ENCODE data around the gene NT5C3B. TPM values are rescaled to one million over a fixed set of nuclear protein-coding genes. Genes with fewer than 3 reads are reported as not detected.
"Not testable (repeated sequence)": the region's sequence is repeated elsewhere in the genome, so short reads cannot be mapped to it uniquely, and the experiment has no call there.

Gene NT5C3B
- total RNA-seq, 1 donor from 2014 or later: 59.9 TPM

DNA sequence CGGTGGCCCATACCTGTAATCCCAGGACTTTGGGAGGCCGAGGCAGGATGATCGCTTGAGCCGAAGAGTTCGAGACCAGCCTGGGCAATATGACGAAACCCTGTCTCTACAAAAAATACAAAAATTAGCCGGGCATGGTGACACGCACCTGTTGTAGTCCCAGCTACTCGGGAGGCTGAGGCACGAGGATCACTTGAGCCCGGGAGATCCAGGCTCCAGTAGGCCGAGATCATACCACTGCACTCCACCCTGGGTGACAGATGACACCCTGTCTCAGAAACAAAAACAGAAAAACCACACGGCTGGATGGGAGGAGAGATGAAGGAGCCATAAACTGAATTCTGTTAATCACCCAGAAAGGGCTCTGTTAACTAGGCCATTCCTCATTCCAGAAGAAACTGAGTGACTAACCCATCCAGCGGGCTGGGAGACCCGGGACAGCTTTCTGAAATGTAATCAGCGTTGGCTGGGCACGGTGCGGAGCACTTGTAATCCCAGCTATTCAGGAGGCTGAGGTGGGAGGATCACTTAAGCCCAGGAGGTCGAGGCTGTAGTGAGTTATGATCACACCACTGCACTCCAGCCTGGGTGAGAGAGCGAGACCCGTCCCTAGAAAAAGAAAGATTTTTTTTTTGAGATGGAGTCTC is 641 bp upstream of the NT5C3B start:
- peaks cover 21% of the 10 kb centered on the region for H3K36me3 Mint-ChIP-seq (ENCODE audit: low read depth)
- intact Hi-C loops (cut with micrococcal nuclease): no loop called here
- no peaks in the 10 kb centered on the region for H3K9me3 Mint-ChIP-seq
- H3K27me3 Mint-ChIP-seq (ENCODE audit: low read depth): peaks cover 8% of the 10 kb centered on the region
- no peak overlapping the region for H3K27ac Mint-ChIP-seq
- no peak for DNase-seq (ENCODE audit: low spot score)
- peak overlapping the region; percentile 76 for H3K4me3 Mint-ChIP-seq (ENCODE audit: low read depth)
- peaks cover 16% of the 10 kb centered on the region for H3K4me1 Mint-ChIP-seq (ENCODE audit: low read depth)

DNA sequence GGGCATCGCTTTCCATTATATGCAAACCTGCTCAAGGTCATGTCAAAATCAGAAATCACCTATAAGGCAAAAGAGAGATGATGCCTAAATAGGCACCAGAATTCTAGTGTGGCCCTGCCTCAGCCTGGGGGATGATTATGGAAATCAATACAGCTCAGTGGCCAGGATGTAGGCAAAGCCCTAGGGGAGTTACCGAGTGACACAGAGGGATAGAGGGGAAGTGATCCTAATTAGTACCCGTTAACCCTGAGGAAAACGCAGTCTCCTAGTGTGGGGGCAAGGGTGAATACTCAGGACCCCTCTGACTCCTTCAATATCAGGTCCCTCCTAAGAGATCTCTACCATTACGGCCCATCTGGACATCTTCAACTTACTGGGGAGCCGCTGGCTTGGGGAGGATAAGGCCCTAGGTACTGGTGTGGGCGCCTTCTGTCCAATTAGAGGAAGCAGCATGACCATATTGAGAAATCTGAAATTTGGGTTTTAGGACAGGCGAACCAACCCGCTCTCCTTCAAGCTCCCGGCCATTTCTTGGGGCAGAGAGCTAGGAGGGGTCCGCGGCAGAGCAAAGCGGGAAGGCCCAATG is 725 bp downstream of the NT5C3B start:
- H3K9me3 Mint-ChIP-seq: no peaks in the 10 kb centered on the region
- H3K36me3 Mint-ChIP-seq (ENCODE audit: low read depth): peaks cover 32% of the 10 kb centered on the region
- peaks cover 16% of the 10 kb centered on the region for H3K4me1 Mint-ChIP-seq (ENCODE audit: low read depth)
- no peak for DNase-seq (ENCODE audit: low spot score)
- H3K4me3 Mint-ChIP-seq (ENCODE audit: low read depth): peak overlapping the region; percentile 81
- peaks cover 8% of the 10 kb centered on the region for H3K27me3 Mint-ChIP-seq (ENCODE audit: low read depth)
- intact Hi-C loops (cut with micrococcal nuclease): no loop called here
- H3K27ac Mint-ChIP-seq: peak overlapping the region; percentile 64

DNA sequence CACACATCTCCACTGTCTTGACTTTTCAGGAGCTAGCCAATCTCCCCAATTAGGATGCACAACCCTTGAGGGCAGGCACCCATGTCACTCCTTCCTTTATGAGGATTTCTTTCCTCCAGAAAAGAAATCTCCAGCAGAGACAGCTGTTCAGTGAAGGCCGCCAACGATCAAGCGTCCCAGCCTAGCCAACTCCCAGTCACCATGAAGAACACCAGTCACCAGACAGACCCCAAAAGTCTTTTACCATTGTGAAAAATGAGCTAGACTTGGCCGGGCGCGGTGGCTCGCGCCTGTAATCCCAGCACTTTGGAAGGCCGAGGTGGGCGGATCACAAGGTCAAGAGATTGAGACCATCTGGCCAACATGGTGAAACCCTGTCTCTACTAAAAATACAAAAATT is 6.1 kb downstream of the NT5C3B start:
- H3K36me3 Mint-ChIP-seq (ENCODE audit: low read depth): peaks cover 58% of the 10 kb centered on the region
- H3K9me3 Mint-ChIP-seq; H3K4me3 Mint-ChIP-seq (ENCODE audit: low read depth); DNase-seq (ENCODE audit: low spot score); H3K4me1 Mint-ChIP-seq (ENCODE audit: low read depth); intact Hi-C loops (cut with micrococcal nuclease); H3K27me3 Mint-ChIP-seq (ENCODE audit: low read depth); H3K27ac Mint-ChIP-seq: not testable (repeated sequence)

DNA sequence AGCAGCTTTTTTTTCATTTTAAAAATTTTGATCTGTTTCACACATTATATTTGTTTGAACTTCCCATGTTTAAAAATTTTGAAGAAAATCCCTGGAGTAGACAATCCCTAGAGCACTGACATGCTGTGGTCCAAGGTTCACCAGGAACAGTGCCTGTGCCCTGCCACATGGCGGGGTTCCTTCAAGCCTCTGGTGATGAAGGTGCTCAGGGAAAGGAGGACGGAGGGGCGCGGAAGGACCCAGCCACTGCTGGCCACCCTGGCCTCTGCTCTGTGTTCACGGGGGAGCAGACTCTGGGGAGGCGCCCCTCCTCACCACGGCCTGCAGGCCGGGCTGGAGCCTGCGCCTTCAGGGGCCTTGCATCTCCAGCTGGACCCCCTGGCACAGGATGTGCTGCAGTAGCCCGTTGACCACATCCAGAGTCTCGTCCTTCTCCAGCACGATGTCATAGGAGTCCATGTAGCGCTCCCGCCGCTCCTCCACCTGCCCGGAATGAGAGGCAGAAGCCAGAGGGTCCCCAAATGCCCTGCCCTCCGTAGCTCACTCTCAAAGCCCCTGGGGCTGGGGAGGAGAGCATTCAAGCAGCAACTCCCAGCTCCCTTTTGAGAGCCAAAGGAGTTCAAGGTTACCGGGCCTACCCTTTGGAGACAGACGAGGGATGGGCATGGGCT is 10.7 kb downstream of the NT5C3B start:
- no peak for DNase-seq (ENCODE audit: low spot score)
- Mint-ChIP-seq H3K27ac (no peak overlapping the region), H3K27me3 (ENCODE audit: low read depth) (no peaks in the 10 kb centered on the region), H3K36me3 (ENCODE audit: low read depth) (peaks cover 31% of the 10 kb centered on the region), H3K4me1 (ENCODE audit: low read depth) (no peaks in the 10 kb centered on the region), H3K4me3 (ENCODE audit: low read depth) (no peak overlapping the region), H3K9me3 (no peaks in the 10 kb centered on the region)
- intact Hi-C loops (cut with micrococcal nuclease): no loop called here

DNA sequence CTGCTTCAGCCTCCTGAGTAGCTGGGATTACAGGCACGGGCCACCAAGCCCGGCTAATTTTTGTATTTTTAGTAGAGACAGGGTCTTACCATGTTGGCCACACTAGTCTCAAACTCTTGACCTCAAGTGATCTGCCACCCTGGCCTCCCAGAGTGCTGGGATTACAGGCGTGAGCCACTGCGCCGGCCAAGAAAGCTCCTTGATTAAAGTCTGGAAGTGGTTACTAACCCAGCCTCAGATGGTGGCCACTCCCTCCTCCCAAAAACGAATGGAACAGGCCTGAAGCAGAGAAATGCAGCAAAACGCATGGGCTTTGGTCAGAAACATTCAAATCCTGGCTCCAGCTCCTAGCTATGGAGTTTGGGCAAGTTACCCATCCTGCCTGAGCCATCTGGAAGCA is 11.9 kb downstream of the NT5C3B start:
- no peak overlapping the region for H3K27ac Mint-ChIP-seq
- no peaks in the 10 kb centered on the region for H3K27me3 Mint-ChIP-seq (ENCODE audit: low read depth)
- no peaks in the 10 kb centered on the region for H3K4me1 Mint-ChIP-seq (ENCODE audit: low read depth)
- H3K36me3 Mint-ChIP-seq (ENCODE audit: low read depth): peaks cover 20% of the 10 kb centered on the region
- H3K9me3 Mint-ChIP-seq: no peaks in the 10 kb centered on the region
- intact Hi-C loops (cut with micrococcal nuclease): no loop called here
- DNase-seq (ENCODE audit: low spot score): no peak
- no peak overlapping the region for H3K4me3 Mint-ChIP-seq (ENCODE audit: low read depth)

DNA sequence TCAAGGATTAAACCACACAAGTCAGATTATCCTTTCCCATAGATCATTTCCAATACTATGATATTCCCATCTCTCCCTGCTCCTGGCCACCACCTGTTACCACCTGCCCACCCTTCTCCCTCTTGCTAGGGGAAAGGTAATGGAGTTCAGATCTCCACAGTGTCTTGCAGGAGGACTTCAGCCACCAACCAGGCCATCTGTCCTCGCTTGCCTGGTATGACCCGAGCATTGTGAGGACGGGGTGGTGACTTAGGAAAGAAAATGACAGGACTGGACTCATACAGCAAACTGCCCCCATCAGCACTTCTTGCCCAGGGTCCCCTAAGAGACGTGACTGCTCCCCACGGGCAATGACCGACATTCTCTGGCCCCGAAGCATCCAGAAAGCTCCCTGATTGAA is 12.5 kb downstream of the NT5C3B start:
- Mint-ChIP-seq H3K36me3 (ENCODE audit: low read depth) (peaks cover 16% of the 10 kb centered on the region), H3K9me3 (no peaks in the 10 kb centered on the region), H3K27ac (no peak overlapping the region), H3K4me3 (ENCODE audit: low read depth) (no peak overlapping the region), H3K4me1 (ENCODE audit: low read depth) (no peaks in the 10 kb centered on the region), H3K27me3 (ENCODE audit: low read depth) (no peaks in the 10 kb centered on the region)
- no peak for DNase-seq (ENCODE audit: low spot score)
- intact Hi-C loops (cut with micrococcal nuclease): no loop called here

DNA sequence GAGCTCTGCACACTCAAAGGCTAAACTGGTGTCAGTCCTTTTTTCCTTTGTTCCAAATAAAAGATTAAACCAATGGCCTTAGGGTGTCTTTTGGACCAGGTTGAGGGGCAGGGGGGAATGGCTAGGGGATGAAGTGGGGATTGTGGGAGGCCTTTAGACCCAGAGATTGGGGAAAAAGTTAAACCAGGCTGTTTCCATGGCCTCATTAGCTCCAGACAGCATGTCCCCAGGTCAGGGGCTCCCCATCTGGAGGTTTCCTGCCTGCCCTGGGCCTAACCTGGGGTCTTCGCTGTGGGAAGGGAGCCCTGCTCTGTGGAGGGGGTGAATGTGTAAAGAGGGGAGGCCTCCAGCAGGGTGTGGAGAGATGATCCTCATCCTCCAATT is 12.9 kb downstream of the NT5C3B start:
- H3K27ac Mint-ChIP-seq: no peak overlapping the region
- no peaks in the 10 kb centered on the region for H3K4me1 Mint-ChIP-seq (ENCODE audit: low read depth)
- intact Hi-C loops (cut with micrococcal nuclease): no loop called here
- peaks cover 15% of the 10 kb centered on the region for H3K36me3 Mint-ChIP-seq (ENCODE audit: low read depth)
- no peaks in the 10 kb centered on the region for H3K9me3 Mint-ChIP-seq
- H3K4me3 Mint-ChIP-seq (ENCODE audit: low read depth): no peak overlapping the region
- H3K27me3 Mint-ChIP-seq (ENCODE audit: low read depth): no peaks in the 10 kb centered on the region
- DNase-seq (ENCODE audit: low spot score): no peak

DNA sequence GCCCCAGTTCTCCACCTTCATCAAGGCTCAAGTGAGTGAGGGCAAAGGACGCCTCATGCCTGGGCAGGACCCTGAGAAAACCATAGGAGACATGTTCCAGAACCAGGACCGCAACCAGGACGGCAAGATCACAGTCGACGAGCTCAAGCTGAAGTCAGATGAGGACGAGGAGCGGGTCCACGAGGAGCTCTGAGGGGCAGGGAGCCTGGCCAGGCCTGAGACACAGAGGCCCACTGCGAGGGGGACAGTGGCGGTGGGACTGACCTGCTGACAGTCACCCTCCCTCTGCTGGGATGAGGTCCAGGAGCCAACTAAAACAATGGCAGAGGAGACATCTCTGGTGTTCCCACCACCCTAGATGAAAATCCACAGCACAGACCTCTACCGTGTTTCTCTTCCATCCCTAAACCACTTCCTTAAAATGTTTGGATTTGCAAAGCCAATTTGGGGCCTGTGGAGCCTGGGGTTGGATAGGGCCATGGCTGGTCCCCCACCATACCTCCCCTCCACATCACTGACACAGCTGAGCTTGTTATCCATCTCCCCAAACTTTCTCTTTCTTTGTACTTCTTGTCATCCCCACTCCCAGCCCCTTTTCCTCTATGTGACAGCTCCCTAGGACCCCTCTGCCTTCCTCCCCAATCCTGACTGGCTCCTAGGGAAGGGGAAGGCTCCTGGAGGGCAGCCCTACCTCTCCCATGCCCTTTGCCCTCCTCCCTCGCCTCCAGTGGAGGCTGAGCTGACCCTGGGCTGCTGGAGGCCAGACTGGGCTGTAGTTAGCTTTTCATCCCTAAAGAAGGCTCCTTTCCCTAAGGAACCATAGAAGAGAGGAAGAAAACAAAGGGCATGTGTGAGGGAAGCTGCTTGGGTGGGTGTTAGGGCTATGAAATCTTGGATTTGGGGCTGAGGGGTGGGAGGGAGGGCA is 13.6 kb downstream of the NT5C3B start:
- Mint-ChIP-seq H3K27ac (no peak overlapping the region), H3K4me3 (ENCODE audit: low read depth) (no peak overlapping the region), H3K4me1 (ENCODE audit: low read depth) (no peaks in the 10 kb centered on the region)

DNA sequence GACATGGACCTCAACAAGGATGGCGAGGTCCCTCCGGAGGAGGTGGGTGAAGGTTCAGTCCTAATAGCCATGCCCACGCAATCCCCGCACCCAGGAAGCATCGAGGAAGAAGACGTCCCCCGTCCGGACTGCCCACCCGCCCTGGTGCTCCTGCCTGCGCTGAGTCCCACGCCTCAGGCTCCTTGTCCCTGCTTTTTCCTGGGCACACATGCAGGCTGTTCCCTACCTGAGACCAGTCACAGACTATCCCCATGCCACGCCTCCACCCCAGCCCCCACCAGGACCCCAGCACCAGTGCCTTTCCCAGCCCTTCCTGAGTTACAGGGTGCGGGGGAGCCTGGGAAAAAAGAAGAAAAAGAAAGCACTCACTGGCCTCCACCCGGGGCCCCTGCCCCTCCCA is 14.3 kb downstream of the NT5C3B start:
- no peak overlapping the region for H3K4me3 Mint-ChIP-seq (ENCODE audit: low read depth)
- H3K4me1 Mint-ChIP-seq (ENCODE audit: low read depth): no peaks in the 10 kb centered on the region
- no peak overlapping the region for H3K27ac Mint-ChIP-seq
- intact Hi-C loops (cut with micrococcal nuclease): no loop called here
- no peaks in the 10 kb centered on the region for H3K27me3 Mint-ChIP-seq (ENCODE audit: low read depth)
- no peaks in the 10 kb centered on the region for H3K9me3 Mint-ChIP-seq
- no peak for DNase-seq (ENCODE audit: low spot score)
- H3K36me3 Mint-ChIP-seq (ENCODE audit: low read depth): peaks cover 10% of the 10 kb centered on the region

More for the DNA sequence above, 13.6 kb downstream of the NT5C3B start:
- Mint-ChIP-seq H3K9me3 (no peaks in the 10 kb centered on the region), H3K36me3 (ENCODE audit: low read depth) (peaks cover 10% of the 10 kb centered on the region), H3K27me3 (ENCODE audit: low read depth) (no peaks in the 10 kb centered on the region)
- DNase-seq (ENCODE audit: low spot score): no peak
- intact Hi-C loops (cut with micrococcal nuclease): no loop called here

DNA sequence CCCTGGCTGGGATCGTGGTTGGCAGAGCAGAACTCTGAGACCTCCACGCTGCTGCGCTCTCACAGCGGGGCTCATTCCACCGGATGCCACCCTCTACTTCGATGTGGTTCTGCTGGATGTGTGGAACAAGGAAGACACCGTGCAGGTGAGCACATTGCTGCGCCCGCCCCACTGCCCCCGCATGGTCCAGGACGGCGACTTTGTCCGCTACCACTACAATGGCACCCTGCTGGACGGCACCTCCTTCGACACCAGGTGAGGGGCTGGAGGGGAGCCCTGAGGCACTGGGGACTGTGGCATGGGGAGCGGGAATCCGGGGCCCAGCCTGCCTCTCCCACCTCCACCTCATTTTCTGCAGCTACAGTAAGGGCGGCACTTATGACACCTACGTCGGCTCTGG is 18.0 kb downstream of the NT5C3B start:
- Mint-ChIP-seq H3K36me3 (ENCODE audit: low read depth) (no peaks in the 10 kb centered on the region), H3K4me3 (ENCODE audit: low read depth) (no peak overlapping the region), H3K27ac (no peak overlapping the region), H3K9me3 (no peaks in the 10 kb centered on the region), H3K4me1 (ENCODE audit: low read depth) (no peaks in the 10 kb centered on the region), H3K27me3 (ENCODE audit: low read depth) (peaks cover 5% of the 10 kb centered on the region)
- intact Hi-C loops (cut with micrococcal nuclease): no loop called here
- no peak for DNase-seq (ENCODE audit: low spot score)

DNA sequence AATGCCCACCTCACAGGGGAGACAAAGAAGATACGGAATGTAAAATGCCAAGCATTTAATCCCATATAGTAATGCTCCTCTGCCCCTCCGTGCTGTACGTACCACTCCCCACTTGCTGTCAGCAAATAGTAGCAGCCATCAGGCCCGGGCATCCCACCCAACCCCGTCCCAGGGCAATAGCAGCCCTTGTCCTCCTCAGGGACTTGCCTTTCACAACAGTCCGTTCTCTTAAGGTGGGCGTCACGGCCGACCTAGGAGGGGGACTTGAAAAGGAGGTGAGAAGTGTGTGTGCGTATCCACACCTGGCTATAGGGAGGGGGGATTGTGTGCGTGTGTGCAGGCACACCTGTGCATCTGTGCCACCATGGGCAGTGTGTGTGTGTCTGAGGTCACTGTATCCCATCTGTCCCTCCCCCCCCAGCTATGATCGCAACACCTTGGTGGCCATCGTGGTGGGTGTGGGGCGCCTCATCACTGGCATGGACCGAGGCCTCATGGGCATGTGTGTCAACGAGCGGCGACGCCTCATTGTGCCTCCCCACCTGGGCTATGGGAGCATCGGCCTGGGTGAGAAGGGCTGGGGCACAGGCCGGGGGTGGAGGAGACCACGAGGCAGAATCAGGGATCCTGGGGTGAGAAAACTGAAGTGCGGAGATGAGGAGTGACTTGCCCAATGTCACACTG is 19.3 kb downstream of the NT5C3B start:
- H3K27ac Mint-ChIP-seq: no peak overlapping the region
- no peak for DNase-seq (ENCODE audit: low spot score)
- no peaks in the 10 kb centered on the region for H3K9me3 Mint-ChIP-seq
- no peak overlapping the region for H3K4me3 Mint-ChIP-seq (ENCODE audit: low read depth)
- intact Hi-C loops (cut with micrococcal nuclease): no loop called here
- peaks cover 10% of the 10 kb centered on the region for H3K27me3 Mint-ChIP-seq (ENCODE audit: low read depth)
- H3K36me3 Mint-ChIP-seq (ENCODE audit: low read depth): no peaks in the 10 kb centered on the region
- peaks cover 5% of the 10 kb centered on the region for H3K4me1 Mint-ChIP-seq (ENCODE audit: low read depth)

DNA sequence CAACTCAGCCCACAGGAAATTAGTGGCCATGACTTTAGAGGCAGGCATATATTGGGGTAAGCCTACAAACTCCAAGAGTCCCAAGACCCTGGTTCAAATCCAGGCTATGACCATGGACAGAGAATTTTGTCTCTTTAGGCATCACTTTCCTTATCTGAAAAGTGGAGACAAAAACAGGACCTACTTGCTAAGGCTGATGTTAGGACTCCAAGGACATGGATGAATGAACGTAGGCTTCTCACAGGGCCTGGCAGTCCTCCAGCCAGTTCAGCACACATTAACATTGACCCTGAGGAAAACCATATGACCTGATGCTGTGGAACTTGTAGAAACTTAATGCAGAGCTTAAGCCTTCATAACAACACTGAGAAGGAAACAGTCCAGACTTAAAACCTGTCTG is 21.8 kb downstream of the NT5C3B start:
- Mint-ChIP-seq H3K4me1 (ENCODE audit: low read depth) (peaks cover 8% of the 10 kb centered on the region), H3K27ac (no peak overlapping the region), H3K27me3 (ENCODE audit: low read depth) (peaks cover 14% of the 10 kb centered on the region), H3K9me3 (no peaks in the 10 kb centered on the region), H3K36me3 (ENCODE audit: low read depth) (peaks cover 4% of the 10 kb centered on the region), H3K4me3 (ENCODE audit: low read depth) (no peak overlapping the region)
- intact Hi-C loops (cut with micrococcal nuclease): no loop called here
- DNase-seq (ENCODE audit: low spot score): no peak
